ENCODE measurements around the gene SLC25A51. TPM values are rescaled to one million over a fixed set of nuclear protein-coding genes. Genes with fewer than 3 reads are reported as not detected.

The SLC25A51 gene
- total RNA-seq, 1 experiment from 2014 or later = 12.9 TPM

- Histone ChIP-seq H2BK15ac (ENCODE audit: low read depth, low read length) (no peak overlapping the region), H3K79me1 (ENCODE audit: insufficient read depth, low read depth, low read length, poor library complexity, severe bottlenecking) (no peaks in the 10 kb centered on the region), H3K56ac (ENCODE audit: insufficient read length, low read depth, low read length) (no peak overlapping the region), H3K27me3 (ENCODE audit: insufficient read depth, low read length) (no peaks in the 10 kb centered on the region), H2AK5ac (ENCODE audit: insufficient read length, low read length) (no peak overlapping the region), H4K8ac (replicated peaks; ENCODE audit: insufficient read length, low read depth, low read length) (no peak overlapping the region), H3K4me2 (ENCODE audit: insufficient read depth, insufficient read length, low read length) (no peak overlapping the region), H4K5ac (ENCODE audit: insufficient read length, low read depth, low read length) (no peak overlapping the region), H2BK120ac (ENCODE audit: low read depth, low read length, poor library complexity, severe bottlenecking) (no peak overlapping the region), H3K9ac (ENCODE audit: extremely low read depth, insufficient read length, low read length) (no peak overlapping the region), H4K20me1 (ENCODE audit: control insufficient read depth, insufficient read depth, insufficient read length) (no peaks in the 10 kb centered on the region), H3K18ac (ENCODE audit: insufficient read length, low read depth, low read length) (no peak overlapping the region), H3K4ac (ENCODE audit: low read depth, low read length) (no peak overlapping the region), H3K9me3 (ENCODE audit: control insufficient read depth, low read depth, low read length) (no peaks in the 10 kb centered on the region), H4K91ac (ENCODE audit: insufficient read length, low read depth, low read length) (no peak overlapping the region), H2AFZ (ENCODE audit: low read length) (no peak overlapping the region), H3K23ac (ENCODE audit: insufficient read length, low read depth, low read length) (no peak overlapping the region), H3K14ac (ENCODE audit: insufficient read depth, low read length) (no peak overlapping the region), H3K23me2 (ENCODE audit: insufficient read length, low read depth, low read length, poor library complexity, severe bottlenecking) (no peaks in the 10 kb centered on the region), H2BK5ac (ENCODE audit: insufficient read length, low read length) (no peak overlapping the region), H2BK12ac (ENCODE audit: insufficient read length, low read depth, low read length) (no peak overlapping the region), H3T11ph (ENCODE audit: low read length) (no peak overlapping the region), H3K27ac (ENCODE audit: insufficient read length, low read depth, low read length) (no peak overlapping the region), H3K4me1 (ENCODE audit: insufficient read depth, low read length) (no peaks in the 10 kb centered on the region; the same call in 1 of the 2 replicates), H2BK20ac (ENCODE audit: low read depth, low read length, poor library complexity, severe bottlenecking) (no peak overlapping the region), H3K79me2 (ENCODE audit: insufficient read depth, low read length) (no peaks in the 10 kb centered on the region)
- Mint-ChIP-seq H3K4me3 (no peak overlapping the region), H3K9me3 (no peaks in the 10 kb centered on the region), H3K4me1 (peaks cover 32 to 41% of the 10 kb centered on the region in 2 experiments), H3K27me3 (ENCODE audit: low read depth) (no peaks in the 10 kb centered on the region), H3K27ac (peak overlapping the region in 1 of 3 experiments; percentile 89; a peak in 2 of 7 replicates), H3K36me3 (ENCODE audit: insufficient read depth in 1 of 3, low read depth in 3 of 3) (peaks cover 3 to 26% (median 11%) of the 10 kb centered on the region in 3 experiments; a peak in 5 of 7 replicates)
- DNase-seq = no peak
- no peak for TF ChIP-seq CTCF (conservative IDR thresholded peaks at IDR 0.05)
- WGBS (ENCODE audit: extremely low coverage, insufficient read length, low lambda C conversion rate) = no CpG with 5 or more reads among the region's 12 CpGs
Observed at GRCh38 chr9:37942621-37943344, 38.9 kb upstream of the SLC25A51 start.

All from H9 (cell line).